CD4-positive, alpha-beta T cell treated with Interleukin-21 for 1 hour (primary cell): ENCODE measurements around the gene HEY2.
"Not testable (repeated sequence)": the region's sequence is repeated elsewhere in the genome, so short reads cannot be mapped to it uniquely, and the experiment has no call there.

Experiments used
- DNase-seq: peaks from one replicate; pipeline ENCODE4 v3.0.0-alpha.2; 2020

HEY2 gene

DNA sequence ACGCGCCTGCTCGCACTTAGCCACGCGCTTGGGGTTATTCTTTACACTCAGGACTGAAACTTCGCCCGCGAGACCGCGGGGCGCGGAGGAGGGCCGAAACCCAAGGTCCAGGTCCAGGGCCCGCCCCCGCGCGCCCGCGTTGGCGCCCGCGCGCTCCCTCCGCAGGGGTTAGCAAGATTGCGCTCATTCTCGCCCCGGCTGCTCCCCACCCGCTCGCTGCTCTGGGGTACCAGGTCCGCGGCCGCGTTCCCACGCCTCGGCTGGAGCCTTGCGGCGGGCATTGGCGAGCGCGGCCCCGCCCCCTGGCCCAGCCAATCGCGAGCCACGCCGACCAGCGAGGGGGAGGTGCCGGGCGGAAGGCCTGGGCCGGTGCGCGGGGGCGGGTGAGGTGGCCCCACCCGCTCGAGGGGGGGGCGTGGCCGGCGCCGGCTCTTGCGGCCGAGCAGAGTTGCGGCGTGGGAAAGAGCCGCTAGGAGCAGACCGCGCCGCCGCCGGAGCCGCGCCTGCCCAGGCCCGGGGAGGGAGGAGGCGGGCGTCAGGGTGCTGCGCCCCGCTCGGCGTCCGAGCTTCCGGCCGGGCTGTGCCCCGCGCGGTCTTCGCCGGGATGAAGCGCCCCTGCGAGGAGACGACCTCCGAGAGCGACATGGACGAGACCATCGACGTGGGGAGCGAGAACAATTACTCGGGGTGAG is at the start of gene HEY2:
Gene HEY2 (plus strand): TSS at position 460 of the 692 bp plus-strand sequence. CDS start 145 bp downstream, at position 605.
- DNase-seq, result peak; percentile 87

- DNase-seq, result no peak
These were observed 48.7 kb upstream of the HEY2 start for GRCh38 chr6:125700581-125701353.

DNA sequence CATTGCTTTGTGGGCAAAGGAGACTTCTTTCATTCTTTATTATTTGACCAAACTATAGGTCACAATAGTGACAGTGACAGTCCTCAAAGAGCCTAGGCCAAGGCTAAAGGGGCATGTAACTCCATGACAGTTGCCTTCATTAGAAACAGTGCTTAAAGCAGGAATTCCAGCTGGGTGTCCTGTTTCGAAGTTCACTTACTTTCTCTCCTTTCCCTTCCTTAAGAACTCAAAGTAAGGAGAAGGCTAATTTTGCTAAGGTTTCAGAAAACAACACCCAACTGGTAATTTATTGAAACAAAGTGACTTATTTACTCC is 48.1 kb upstream of the HEY2 start:
- no peak for DNase-seq

- not testable (repeated sequence) for DNase-seq
These were observed 45.5 kb upstream of the HEY2 start for GRCh38 chr6:125703882-125704281.

- no peak for DNase-seq
These were observed 41.7 kb upstream of the HEY2 start for GRCh38 chr6:125707615-125708243.

GRCh38 chr6:125711013-125711675 is 38.3 kb upstream of the HEY2 start:
- DNase-seq, result no peak

DNA sequence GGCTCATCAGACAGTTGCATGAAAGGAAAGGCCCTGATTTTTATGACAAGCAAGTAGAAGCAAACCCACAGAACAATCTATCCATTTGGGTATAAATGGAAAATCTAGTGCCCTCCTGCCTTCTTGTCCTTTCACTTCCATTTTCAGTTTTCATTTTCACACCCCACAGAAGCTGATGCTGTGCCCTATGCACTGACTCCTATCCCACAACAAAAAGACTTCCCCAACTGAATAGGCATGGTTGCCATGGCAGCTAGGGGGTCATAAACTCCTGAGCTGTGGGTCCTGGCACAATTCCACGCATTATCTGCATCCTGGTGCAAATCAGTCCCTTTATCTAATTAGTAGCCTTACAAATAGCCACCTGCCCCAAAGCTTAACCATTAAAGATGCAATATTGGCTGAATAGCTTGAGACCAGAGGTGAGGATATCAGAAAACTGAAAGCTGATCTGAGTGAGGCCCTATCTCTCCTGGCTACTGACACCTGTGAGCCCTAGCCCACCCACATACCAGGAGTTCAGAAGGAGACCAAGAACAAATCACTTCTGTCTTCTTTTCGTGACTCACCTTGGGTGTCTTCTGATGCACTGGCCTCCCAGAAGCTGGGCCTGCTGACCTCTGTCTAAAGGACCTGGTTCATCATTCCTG is 34.9 kb upstream of the HEY2 start:
- no peak for DNase-seq

GRCh38 chr6:125717120-125717731 is 32.2 kb upstream of the HEY2 start:
- DNase-seq, result no peak

GRCh38 chr6:125718109-125718508 is 31.3 kb upstream of the HEY2 start:
- DNase-seq, result no peak

DNA sequence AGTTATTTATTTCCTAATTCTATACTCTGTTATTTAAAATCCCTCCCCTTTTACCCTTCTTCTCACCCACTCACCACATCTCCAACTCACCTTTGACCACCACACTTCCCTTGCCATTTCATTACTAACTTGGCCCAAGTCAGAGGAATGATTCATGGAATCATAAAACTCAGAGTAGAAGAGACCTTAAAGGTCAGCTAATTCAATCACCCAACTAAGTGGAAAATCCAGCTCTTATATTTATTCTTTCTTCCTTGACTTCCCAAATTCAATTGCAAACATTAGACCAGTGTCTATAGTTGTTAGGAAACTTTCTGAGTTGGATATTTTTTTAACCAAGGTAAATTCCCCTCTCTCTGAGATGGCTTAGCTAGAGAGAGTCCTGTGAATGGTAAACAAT is 26.5 kb upstream of the HEY2 start:
- no peak for DNase-seq

DNA sequence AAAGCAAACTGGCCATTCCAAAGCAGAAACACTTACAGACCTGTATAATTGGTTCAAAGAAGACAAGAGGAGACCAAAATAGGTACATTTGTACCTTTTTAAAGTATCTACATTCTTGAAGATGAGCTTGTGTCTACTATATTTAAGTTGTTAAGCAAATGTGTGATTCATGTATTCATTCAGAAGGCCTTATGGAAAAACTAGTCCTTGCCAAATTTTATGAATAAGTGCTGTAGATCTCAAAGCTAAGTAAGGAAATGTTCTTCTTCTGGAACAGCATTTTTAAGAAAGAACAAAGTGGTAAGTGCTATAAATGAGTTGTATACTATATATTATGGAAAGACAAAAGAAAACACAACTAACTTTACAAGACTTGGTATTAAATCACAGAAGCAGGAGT is 22.2 kb upstream of the HEY2 start:
- DNase-seq, result no peak

GRCh38 chr6:125728739-125729138 is 20.7 kb upstream of the HEY2 start:
- DNase-seq, result no peak

DNA sequence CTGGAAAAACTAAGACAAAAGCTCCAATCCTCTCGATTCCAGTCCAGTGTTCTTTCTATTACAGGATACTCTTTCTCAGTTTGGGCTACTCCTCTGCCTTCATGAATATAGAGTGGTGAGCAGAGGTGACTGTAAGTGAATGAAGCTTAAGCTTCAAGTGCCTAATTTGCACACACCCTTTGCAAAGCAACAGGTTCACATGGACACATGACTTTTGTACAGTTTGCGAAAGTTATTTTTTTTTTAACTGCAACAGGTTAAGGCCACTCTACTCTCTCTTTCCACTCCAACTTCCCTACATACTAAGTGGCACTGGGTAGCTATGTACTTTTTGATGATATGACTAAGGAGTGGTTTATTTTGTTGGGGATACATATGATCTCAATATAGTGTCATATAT is 19.4 kb upstream of the HEY2 start:
- no peak for DNase-seq

- DNase-seq, result no peak
These were observed 17.0 kb upstream of the HEY2 start for GRCh38 chr6:125732398-125732797.

- no peak for DNase-seq
These were observed 15.7 kb upstream of the HEY2 start for GRCh38 chr6:125733516-125734300.

GRCh38 chr6:125738276-125738675 is 11.2 kb upstream of the HEY2 start:
- no peak for DNase-seq

GRCh38 chr6:125739364-125739763 is 10.1 kb upstream of the HEY2 start:
- no peak for DNase-seq

GRCh38 chr6:125741336-125741735 is 8.1 kb upstream of the HEY2 start:
- DNase-seq, result no peak

- DNase-seq, result no peak
These were observed 7.4 kb upstream of the HEY2 start for GRCh38 chr6:125742024-125742423.

GRCh38 chr6:125742464-125743120 is 6.8 kb upstream of the HEY2 start:
- DNase-seq, result no peak

DNA sequence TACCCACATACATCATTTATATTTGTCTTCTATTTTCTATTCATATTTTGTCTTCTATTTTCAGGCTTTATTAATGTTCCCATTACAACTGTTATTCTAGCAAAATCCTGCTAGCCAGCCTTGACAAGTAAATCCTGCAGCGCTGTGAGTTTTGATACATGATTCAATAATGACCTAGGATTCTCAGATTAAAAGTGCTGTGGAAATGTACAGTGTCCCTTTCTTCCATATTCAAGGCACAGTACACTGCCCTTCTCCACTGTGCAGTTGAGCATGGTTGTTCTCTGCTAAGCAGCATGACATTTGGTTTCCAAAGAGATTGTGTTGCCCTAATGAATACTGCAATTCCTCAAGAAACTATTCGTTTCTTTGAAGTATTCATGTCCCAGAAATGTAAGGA is 5.8 kb upstream of the HEY2 start:
- DNase-seq, result no peak
